IPS-NIHi7 (cell line): ENCODE results near the gene TMEM130.
"Not testable (repeated sequence)": the region's sequence is repeated elsewhere in the genome, so short reads cannot be mapped to it uniquely, and the experiment has no call there.

Source experiments
- DNase-seq: peaks from one replicate; pipeline ENCODE4 v3.0.0; 2012; ENCODE audit warnings: mixed read lengths; ENCODE audit errors: extremely low spot score

TMEM130 gene

DNA sequence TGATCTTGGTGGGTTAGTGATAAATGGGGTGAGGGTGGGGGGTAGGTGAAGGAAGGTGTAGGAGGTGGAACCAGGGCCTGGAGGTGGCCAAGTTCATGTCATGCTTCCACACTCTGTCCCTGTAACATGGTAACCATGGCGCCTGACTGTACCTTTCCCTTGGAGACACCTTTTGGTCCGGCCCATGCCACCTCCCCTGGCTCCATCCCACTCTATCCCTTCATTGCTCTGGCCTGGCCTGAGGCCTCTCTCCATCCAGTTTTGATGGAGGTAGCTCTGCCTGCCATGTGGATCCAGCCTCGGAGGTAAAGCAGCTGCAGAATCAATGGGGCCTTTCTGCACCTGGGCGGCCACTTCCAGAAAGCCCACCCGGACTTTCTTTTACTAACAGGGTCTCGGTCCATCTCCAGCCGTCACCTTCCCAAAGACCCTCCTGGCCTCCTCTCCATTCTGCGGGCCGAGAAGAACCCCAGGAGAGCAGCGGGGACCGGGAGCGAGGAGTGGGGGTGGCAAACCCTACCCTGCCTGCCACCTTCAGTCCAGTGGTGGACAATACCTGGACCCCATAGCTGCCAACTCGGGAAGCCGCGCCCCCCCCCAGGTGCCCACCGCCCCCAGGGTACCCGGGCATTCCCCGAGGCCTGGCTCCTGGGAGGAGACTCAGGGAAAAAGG lies 8.0 kb upstream of the TMEM130 start:
- DNase-seq: no peak

DNA sequence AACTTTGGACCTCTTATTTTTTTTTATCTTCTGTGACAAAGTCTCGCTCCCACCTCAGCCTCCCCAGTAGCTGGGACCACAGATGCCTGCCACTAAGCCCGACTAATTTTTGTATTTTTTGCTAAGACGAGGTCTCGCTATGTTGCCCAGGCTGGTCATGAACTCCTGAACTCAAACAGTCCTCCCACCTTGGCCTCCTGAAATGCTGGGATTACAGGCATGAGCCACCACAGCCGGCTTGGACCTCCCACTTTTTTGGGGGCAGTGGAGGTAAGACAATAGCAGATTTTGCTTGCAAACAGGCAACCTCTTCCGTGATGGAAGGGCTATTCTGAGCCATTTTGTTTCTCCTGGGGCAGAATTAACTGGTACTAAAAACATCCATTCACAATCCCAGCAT lies 7.3 kb upstream of the TMEM130 start:
- no peak for DNase-seq

DNA sequence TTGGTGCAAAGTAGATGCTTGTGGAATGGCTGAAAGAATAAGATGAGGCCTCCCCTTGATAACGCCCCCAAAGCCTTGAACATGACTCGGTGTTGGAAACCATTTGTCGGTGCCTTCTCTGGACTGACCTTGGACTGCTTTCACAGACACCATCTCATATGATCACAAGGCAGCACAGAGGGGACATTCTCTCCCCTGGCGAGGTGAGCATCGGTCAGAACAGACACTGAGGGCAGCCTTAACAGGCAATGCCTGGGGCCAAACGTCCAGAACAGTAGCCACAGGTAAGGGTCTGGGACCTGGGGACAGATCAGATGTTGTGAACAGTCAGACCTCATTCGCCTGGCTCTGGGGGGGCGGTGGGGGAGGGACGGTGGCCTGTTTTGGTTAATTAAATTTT lies 5.7 kb upstream of the TMEM130 start:
- no peak for DNase-seq

DNA sequence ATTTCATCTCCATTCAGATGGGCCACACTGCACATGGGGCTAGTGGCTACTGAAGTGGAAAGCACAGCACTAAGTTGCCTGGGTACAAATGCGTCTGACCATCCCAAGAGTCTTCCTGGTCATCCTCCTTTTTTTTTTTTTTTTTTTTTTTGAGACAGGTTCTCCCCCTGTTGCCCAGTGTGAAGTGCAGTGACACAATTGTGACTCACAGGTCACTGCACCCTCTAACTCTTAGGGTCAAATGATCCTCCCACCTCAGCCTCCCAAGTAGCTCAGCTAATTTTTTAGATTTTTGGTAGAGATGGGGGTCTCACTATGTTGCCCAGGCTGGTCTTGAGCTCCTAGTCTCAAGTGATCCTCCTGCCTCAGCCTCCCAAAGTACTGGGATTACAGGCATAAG lies 5.1 kb upstream of the TMEM130 start:
- DNase-seq: no peak

DNA sequence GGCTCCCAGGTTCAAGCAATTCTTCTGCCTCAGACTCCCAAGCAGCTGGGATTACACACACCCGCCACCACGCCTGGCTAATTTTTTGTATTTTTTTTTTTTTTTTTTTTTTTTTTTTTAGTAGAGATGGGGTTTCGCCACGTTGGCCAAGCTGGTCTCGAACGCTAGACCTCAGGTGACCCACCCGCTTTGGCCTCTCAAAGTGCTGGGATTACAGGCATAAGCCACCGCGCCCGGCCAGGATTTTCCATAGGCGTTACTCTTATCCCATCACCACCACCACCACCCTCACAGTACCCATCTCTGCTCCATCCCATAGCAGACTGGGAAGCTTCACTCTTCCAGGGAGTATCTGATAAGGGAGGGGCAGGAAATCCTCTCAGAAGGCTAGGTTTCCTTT lies 3.8 kb upstream of the TMEM130 start:
- DNase-seq: not testable (repeated sequence)

DNA sequence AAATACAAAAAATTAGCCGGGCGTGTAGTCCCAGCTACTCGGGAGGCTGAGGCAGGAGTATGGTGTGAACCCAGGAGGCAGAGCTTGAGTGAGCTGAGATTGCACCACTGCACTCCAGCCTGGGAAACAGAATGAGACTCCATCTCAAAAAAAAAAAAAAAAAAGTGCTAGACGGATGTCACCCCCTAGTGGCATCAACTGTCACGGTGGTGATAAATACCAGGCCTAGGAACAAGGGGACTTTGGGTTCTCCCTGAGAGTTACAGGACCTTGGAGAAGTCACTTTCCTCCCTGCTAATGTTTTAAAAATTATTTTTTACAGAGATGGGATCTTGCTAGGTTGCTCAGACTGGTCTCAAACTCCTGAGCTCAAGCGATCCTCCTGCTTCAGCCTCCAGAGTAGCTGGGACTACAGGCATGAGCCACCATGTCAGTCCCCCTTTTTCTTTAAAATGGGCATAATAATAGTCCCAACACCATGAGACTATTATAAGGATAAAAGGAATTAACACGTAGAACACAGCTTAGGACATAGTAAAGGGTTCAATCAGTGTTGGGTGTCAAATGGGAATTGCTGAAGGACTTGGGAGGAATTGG lies 2.6 kb upstream of the TMEM130 start:
- DNase-seq: peak; percentile 32

DNA sequence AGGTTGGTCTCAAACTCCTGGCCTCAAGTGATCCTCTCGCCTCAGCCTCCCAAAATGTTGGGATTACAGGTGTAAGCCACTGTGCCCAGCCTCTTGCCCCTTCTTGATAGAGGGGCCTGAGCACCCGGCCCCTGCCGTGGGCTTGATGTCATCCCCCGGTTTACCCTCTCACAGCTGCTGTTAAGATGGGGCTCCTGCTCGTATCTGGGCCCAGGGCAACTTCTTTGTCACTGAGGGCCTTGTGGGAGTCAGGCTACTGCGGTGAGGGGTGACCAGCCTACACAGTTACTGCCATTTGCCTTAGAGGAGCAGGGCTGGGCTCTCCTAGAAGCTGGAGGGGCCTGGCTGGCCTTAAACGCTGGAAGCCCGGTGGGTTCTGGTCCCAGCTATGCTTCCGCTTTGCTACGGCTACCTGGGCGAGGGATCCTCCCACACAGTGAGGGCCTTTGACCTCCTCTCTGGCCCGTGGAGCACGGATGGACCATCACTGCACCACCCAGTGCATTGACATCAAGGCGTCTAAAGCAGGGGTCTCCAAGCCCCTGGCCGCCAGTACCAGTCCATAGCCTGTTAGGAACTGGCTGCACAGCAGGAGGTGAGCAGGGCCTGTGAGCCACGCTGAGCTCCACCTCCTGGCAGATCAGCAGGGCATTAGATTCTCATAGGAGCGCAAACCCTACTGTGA lies 1.1 kb upstream of the TMEM130 start:
- DNase-seq: no peak

DNA sequence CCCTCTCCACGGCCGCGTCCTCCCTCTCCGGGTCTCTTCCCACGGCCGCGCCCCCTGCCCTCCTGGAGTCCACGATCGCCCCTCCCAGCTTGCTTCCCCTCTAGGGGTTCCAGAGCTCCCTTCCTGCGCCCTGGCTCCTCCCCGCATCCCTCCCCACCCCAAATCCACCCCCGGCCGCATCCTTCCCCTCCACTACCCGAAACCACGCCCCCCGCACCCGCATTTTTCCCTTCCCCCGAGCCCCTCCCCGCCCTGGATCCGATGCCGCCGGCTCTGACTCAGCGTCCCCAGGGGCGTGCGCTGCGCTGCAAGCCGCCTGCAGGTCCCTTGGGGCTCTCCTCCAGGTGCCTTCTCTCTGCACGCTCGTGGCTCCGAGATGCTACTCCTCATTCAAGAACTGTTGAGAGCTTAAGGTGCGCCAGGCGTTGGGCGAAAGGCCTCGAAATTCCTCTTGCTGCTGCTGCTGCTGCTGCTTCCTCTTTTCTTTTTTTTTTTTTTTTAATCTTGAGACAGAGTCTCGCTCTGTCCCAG lies 372 bp upstream of the TMEM130 start:
- DNase-seq: peak; percentile 67

DNA sequence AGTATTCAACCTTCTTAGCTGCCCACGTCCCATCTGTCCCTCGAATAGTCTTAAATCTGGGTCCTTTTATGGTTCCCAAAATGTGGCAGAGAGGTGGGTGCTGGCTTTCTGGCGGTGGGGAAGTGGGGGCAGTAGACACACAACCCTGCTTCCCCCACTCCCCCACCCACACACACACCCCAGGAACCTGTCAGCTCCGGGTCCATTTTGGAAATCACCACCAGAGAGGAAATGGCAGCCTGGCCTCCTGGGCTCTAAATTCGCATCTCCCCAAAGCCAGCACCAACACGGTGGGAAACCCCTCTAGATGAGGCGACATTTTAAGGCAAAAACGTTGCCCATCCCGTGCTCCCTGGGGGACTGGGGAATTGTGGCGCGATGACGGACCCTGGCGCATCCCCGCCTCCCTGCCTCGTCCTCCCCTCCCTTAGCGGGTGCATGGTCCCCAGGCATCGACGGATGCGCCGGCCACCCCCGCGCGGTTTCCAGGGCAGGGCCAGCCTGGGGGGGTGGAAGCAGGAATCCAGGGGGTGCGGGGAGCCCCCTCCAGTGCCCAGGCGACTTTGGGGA lies 702 bp downstream of the TMEM130 start:
- no peak for DNase-seq

DNA sequence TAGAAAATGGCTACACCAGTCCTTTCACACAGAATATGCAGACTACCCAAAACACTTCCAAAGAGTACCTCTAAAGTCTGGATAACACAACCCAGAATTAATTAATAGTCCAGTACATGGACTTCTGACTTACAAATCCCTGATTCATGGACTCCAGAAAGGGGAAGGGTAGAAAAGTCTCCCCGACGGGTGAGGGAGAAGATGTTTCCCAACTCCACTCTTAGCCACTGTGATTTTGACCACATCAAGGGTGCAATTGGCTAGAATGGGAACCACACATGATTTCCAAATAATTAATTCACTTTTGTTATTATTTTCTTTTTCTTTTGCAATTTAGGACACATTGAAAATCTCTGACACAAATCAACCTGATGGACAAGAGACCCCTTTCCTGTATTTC lies 1.4 kb downstream of the TMEM130 start:
- DNase-seq: no peak

DNA sequence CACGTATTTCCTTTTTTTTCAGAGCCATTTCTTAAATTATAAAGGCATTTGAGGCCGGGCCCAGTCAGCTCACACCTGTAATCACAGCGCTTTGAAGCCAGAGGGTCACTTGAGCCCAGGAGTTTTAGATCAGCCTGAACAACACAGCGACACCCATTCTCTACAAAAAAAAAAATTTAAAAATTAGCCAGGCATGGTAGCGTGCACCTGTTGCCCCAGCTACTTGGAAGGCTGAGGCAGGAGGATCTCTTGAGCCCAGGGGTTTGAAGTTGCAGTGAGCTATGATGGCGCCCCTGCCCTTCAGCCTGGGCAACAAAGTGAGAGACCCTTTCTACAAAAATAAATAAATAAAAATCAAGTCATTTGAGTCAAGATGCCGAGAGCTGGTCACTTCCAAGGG lies 3.0 kb downstream of the TMEM130 start:
- DNase-seq: no peak

DNA sequence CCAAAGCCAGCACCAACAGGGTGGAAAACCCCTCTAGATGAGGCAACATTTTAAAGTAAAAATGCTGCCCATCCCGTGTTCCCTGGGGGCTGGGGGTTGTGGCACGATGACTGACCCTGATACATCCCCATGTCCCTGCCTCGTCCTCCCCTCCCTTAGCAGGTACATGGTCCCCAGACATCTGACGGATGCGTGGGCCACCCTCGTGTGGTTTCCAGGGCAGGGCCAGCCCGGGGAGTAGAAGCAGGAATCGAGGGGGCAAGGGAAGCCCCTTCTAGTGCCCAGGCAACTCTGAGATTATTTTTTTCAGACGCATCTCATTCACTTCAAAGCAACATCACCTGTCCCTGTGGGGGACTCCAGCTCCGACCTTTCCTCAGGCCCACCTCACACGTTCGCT lies 3.5 kb downstream of the TMEM130 start:
- no peak for DNase-seq

DNA sequence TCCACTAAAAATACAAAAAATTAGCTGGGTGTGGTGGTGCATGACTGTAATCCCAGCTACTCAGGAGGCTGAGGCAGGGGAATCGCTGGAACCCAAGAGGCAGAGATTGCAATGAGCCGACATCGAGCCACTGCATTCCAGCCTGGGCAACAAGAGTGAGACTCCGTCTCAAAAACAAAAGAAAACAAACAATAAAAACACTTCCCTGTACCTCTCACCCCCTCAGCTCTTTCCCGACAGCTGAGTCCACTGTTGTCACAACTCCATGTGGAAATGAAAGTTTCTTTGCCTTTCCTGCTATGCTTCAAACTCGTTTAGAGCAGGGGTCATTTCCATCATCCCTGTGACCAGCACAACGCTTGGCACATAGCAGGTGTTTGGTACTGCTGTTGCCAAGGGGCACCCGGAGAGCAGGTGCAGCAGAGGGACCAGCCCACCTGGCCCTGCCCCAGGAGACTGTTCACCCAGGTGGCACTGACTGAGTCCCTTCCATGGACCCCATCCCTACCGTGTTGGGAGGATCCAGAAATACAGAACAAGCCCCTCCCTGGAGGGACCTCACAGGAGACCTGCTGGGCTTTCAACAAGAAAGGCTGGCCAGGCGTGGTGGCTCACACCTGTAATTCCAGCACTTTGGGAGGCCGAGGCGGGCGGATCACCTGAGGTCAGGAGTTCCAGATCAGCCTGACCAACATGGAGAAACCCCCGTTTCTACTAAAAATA lies 4.9 kb downstream of the TMEM130 start:
- DNase-seq: no peak

DNA sequence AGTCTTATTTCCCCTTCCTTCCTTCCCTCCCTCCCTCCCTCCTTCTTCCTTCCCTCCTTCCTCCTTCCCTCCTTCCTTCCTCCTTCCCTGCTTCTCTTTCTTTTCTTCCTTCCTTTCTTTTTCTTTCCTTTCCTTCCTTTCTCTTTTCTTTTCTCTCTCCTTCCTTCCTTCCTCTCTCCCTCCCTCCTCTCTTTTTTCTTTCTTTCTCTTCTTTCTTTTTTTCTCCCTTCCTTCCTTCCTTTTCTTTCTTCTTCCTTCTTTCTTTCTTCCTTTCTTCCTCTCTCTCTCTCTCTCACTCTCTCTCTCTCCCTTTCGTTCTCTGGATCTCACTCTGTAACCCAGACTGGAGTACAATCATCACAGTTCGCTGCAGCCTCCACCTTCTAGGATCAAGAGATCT lies 6.2 kb downstream of the TMEM130 start:
- no peak for DNase-seq

DNA sequence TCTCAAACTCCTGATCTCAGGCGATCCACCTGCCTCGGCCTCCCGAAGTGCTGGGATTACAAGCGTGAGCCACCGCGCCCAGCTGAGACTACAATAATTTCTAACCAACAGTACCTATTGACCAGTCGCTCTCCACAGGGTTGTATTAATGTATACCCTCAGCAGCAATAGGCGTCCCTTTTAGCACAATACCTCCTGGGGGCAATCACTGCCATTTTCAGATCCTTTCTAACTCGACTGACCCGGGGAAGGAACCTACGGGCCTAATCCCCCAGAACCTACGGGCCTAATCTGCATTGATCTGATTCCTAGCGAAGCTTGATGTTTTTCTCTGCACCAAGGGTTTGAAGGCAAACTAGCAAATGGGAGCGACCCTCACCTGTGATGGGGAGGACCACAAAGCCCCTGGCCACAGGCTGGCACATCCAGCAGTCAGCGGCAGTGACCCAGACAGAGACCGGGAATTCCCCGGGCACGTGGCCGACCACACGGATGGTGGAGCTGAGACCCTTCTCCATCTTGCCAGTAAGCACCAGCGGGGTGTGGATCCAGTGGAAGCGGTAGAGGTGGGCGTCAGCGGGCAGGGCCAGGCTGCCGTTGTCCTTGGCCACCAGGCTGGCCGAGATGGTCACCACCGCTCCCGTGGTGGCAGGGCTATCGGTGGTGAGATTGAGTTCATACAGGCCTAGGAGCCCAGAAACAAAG lies 6.9 kb downstream of the TMEM130 start:
- DNase-seq: no peak

DNA sequence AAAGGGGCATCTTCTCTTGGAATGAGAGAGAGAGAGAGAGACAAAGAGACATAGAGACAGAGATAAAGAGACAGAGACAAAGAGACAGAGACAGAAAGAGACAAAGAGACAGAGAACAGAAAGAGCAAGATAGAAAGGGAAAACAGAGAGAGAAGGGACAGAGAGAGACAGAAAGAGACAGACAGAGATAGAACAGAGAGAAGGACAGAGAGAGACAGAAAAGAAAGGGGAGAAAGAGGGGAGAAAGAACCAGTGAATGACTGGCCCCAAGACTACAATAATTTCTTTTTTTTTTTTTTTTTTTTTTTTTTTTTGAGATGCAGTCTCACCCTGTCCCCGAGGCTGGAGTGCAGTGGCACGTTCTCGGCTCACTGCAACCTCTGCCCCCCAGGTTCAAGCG lies 7.6 kb downstream of the TMEM130 start:
- DNase-seq: no peak

DNA sequence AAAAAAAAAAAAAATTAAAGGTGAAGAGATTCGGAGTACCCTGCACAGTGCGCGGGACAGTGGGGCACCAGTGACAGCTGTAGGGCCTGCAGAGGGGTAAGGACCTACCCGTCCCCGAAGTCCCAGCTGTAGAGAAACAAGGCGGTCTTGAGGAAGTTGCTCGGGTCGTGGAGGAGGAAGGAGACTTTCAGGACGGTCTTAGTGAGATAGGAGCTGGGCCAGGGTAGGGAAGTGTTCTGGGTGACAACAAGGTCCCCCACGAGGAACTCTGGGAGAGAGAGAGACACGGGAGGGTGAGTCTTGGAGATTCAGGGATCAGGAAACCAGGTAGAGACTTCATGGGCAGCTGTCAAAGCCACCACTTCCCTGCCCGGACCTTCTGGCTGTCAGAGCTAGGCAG lies 9.7 kb downstream of the TMEM130 start:
- DNase-seq: no peak

DNA sequence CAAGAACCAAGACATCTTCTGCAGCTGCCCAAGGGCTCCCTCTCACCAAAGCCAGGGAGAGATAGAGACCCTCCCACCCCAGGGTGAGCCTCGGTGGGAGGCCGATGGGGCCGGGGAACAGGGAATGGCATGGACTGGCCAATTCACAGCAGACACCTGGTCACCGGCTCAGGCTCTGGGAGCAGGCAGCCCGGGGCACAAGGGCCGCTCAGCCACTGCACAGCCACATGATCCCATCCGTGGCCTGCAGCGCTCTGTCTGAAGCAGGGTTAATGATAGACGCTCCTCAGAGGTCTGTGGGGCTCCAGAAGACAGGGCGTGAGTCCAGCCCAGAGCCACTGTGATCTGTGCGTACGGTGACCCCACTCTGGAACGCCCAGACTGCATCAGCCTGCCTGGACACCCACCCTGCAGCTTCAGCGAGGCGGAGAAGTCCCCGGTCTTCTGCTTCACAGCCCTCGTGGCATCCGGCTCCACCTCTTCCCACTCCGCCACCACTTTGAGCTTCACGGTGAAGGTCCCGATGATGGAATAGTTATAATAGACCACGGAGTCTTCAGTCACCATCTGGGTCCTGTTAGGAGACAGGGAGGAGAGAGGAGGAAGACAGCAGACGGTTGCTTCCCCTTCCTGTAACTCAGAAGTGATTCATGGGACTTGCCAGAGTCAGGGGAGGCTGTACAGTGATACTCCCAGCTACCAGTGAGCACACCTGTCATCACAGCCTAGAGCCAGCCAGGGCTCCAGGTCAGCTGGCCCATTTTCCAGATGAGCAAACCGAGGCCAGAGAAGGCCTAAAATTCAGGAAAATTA lies 14.0 kb downstream of the TMEM130 start:
- no peak for DNase-seq

DNA sequence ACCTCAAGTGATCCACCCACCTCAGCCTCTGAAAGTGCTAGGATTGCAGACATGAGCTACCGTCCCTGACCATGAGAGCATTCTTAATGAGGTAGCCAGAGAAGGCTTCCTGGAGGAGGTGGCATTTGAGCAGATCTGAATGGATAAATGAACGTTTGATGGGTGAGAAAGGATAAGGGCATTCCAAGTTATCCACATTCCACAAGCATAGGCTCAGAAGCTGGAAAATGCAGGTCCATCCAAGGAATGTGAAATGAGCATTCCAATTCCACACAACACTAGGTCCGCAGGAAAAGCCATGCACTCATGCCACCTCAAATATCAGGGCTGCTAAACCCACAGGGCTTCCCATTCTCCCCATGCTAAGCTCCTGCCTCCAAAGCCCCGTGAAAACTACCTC lies 17.0 kb downstream of the TMEM130 start:
- no peak for DNase-seq

DNA sequence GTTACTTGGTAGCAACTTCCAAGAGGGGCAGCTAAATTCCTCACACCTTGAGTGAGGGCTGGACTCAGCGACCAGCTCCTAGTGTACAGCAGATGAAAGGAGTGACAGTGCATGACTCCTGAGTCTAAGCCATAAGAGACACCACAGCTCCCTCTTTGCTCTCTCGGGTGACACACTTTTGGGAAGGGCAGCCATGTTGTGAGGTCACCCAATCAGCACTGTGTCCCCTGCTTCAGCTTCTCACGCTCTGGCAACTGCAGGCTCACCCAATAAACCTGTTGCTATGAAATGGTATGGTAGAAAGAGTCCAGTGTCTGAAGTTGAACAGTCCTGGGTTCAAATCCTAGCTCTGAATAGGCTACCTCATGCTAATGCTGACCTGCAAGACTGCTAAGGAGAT lies 20.9 kb downstream of the TMEM130 start:
- DNase-seq: no peak

DNA sequence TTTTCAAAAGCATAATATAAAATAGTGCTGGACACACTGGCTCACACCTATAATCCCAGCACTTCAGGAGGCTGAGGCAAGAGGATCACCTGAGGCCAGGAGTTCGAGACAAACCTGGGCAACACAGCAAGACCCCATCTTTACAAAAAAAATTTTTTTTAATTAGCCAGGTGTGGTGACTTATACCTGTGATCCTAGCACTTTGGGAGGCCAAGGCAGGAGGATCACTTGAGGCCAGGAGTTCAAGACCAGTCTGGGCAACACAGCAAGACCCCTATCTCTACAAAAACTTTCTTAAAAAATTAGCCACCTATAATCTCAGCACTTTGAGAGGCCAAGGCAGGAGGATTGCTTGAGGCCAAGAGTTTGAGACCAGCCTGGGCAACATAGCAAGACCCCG lies 27.3 kb downstream of the TMEM130 start:
- DNase-seq: not testable (repeated sequence)
